CMK (cell line): Measurements from ENCODE around the gene PTPRM.

Source experiments
- DNase-seq: peaks from one replicate; pipeline ENCODE4 v3.0.0-alpha.2; 2010; ENCODE audit warnings: low read depth

PTPRM gene

DNA sequence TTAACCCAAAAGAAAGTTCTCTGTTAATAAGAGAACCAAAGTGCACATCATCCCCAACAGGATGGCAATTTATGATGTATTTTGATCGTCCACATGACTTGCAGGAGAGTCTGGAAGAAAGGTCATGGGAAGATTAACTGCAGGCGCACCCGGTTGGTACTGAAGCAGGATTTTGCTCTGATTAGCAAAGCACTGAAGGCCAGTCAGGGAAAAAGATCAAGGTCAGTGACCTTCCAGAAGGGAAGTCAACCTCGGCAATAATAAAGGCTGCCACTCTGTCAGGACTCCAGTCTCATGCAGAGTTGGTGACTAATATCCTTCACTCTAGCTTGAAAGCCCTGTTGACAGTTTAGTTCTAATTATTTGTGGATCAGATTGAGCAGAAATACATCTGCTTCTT is 609.4 kb downstream of the PTPRM start:
- DNase-seq: no peak

DNA sequence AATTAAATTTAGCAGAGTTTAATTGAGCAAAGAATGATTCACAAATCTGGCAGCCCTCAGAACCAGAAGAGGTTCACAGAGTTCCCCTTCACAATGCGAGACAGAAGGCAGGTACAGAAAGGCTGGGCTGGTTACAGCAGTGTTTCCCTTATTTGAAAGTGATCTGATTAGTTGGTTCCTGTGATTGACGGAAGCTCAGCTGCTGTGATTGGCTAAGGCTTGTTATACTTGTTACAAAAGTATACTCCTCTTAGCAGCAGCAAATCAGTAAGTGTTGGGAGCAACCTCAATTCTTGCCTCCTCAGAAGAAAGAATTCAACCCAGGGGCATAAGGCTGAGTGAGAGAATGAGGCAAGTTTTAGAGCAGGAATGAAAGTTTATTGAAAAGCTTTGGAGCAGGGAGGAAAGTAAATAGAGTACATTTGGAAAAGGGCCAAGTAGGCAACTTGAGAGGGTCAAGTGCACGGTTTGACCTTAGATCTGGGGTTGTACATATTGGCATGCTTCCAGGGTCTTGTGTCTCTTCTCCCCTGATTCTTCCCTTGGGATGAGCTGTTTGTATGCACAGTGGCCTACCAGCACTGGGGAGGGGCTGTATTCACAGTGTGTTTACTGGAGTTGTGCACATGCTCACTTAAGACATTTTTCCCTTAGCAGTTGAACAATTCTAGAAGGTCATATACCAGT is 610.4 kb downstream of the PTPRM start:
- DNase-seq: no peak

DNA sequence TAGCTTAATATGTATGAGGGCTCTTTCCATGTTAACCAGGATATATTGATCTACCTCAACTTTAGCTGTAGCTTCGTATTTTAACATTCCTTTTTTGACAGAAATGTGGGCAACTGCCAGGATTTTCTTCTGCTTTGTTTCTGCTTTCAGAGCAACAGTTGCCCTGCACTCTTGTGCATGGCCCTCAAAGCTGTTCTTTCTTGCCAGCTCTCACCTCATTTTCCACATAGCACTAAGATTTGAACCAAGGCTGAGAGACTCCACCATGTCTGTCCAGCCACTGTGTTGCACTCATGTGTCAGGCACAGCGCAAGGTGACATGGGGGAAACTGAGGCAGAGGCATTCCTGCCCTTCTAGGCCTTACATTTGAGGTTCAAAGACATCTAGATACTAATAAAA is 619.3 kb downstream of the PTPRM start:
- no peak for DNase-seq

DNA sequence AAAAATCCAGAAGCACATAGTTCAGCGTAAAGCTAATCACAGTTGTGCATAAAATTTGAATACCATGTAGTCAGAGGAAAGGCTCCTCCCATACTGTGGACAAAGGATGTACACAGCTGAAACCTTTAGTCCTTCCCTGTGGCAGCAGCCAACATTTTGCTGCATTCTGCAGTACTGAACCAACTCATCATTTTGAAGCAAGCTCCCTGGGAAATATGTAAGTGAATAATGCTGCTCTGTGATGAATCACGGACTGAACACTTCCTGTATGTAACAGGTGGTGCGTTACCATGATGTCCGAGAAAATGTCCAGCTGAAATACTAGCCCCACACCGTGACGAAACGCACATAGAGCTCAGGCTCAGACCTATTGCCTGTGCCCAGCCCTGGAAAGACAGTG is 621.1 kb downstream of the PTPRM start:
- DNase-seq: no peak

DNA sequence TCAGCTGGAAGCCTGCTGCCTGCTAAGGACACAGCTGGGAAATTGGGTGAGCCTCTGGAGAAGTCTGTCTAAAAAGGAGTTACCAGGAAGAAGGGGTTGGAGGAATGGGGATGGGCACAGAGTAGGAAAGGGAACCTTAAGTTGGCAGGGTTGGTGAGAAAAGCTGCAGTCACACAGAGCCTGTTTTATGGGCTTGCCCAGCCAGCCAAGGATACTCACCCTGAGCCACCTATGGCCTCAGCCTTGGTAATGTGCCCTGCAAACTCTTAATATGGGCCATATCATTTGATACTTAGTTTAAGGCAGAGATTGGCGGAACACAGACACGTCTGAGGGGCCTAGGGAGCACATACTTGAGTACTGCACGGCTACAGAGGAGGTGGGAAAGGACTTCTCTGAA is 623.9 kb downstream of the PTPRM start:
- no peak for DNase-seq

DNA sequence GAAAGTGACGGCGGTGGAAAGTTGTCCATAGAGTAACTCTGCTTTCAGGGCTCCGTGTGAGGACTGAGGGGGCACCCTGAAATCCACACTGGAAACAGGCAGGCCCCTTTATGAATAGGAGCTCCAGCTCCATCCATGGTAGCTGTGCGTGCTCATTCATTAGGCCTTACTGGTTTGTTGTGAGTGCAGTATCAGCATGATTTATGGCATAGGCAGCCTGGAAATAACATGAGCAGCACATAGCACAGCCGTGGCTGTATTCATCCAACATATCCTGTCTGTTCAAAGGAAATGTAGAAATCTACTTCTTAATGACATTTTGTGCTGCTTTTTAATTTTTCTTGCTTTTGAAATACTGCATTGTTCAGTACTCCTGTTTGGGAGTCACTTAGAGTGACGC is 627.3 kb downstream of the PTPRM start:
- DNase-seq: no peak

DNA sequence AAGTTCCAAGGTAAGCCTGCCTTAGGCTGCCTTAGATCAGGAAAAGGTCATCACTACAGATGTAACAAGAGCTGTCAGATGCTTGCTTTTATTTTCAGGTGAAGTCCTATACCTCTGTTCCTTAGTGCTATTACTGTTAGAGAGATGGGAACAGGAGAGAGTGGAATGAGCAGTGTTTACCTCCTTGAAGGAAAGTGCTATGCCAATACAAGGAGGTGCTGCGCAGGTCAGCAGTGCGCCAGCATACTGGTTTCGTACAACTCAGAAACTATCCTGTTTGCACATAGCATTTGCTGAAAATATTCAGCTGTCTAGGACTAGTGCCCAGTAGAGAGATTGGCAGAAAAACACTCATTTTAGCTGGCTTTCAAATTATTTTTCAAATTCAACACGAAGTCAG is 629.1 kb downstream of the PTPRM start:
- DNase-seq: no peak

DNA sequence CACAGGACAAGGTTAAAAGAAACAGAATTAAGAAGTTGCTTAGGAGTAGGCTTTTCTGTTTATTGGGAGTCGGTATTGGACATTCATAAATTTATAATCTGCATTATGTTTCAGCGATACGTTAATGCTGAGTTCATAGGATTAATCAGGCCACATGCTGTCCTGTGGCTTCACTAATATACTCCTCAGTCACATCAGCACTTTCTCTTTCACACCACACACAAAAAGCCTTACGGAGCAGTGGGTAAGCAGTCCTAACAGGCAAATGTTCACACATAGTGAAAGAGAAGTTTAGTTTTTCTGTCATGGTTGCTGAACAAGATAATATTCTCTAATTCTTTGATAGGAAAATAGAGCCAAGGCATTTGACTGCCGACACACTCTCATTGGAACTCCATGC is 630.4 kb downstream of the PTPRM start:
- DNase-seq: no peak

DNA sequence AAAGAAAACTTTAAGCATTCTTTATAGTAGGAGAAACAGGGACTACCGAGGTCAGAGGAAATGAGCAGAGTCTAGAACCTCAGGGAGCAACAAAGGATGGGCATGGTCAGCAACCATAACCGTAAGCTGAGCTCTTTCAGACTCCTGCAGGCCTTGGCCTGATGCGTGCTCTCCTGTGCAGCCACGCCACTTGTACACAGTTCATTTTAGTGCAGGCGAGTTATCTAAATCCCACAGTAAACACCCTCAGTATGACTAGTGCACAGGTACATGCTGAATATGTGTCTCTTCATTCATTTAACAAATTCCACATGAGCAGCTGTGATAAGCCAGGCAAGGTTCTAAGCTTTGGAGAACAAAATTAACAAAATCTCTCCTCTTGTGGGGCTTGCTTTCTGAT is 640.9 kb downstream of the PTPRM start:
- DNase-seq: no peak

DNA sequence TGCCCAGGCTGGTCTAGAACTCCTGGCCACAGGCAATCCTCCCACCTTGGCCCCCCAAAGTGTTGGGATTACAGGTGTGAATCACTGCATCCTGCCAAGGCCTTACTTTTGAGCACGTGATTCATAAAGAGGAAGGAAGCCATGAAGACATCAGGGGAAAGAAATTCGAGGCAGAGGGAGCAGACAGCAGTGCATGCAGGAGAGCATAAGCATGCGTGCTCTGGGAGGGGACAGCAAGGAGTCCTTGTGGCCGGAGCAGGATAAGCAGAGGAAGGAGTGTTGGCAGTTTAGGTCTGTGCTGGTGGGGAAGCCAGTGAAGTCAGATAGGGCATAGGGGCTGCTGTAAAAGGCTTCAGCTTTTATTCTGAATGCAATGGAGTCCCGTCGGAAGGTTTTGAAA is 641.6 kb downstream of the PTPRM start:
- no peak for DNase-seq

DNA sequence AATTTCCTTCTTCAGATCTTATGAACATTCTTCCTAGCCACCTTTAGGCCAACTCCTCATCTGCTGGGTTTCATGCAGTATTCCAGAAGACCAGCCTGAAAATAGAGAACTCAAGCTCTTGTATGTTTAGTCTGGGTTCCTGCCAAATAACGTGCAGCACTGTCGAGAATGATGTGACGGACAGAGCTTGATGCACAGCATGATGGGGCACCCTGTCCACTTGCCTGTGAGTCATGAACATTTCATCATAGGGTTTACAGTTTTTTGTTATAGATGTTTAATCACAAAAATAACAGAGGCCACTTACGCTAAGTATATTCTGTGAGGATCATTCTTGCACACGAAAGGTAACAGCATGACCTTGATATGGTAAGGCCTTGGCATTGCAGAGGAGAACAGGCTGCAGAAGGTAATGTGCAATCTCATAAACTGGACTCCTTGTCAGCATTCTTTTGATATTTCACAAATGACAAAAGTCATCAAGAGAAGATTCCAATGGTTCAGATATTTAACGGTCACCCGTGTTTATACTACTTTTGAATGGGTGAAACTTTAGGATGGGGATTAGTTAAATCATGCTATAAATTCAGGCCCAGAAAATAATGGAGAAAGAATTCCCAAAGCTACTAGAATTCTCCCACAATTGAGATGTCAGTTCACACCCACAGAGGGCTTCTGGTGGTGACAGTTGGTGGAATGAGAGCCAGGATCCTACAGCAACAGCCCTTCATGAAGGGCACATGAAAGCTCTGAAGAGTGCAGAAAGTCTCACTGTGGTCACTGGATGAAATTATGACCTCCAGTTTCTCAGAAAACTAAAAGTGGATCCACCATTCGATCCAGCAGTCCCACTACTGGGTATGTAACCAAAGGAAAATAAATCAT is 646.0 kb downstream of the PTPRM start:
- DNase-seq: no peak

DNA sequence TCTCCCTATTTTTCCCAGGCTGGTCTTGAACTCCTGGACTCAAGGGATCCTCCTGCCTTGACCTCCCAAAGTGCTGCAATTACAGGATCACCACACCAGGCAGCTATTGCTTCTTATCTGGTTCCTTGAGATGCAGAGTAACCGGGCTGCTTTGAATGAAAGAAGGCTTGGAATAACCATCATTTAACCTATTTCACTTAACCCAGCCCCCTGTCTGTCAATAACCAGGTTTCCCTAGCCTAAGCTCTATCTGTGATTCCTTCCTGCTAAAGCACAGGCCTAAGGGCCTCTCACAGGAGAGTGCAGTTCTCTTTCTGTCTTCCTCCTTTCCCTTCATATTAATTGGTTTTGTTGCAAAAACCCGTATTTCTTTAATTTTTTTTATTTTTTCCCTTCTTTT is 648.6 kb downstream of the PTPRM start:
- DNase-seq: no peak

DNA sequence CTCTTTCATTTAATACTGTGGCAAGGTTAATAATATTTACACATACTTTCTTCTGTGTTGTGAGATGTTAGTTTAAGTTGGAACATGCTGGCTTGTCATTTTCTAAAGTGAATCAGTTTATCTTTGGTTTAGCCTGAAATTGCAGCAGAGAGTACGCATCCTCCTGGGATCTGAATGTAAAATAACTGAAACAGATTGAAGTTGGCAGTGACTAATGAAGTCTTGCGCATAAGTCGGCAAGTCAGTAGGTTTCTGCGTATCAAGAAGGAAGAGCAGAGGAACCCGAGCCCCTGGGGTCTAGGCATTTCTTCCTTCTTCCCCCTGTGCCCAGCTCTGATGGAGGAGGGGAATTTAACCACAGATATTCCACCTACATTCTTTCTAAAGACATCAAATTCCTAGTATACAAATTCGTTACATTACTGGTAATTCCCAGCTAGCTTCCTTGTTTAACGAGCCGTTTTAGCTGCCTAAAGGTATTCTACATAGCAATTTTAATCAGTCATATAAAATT is 650.0 kb downstream of the PTPRM start:
- no peak for DNase-seq

DNA sequence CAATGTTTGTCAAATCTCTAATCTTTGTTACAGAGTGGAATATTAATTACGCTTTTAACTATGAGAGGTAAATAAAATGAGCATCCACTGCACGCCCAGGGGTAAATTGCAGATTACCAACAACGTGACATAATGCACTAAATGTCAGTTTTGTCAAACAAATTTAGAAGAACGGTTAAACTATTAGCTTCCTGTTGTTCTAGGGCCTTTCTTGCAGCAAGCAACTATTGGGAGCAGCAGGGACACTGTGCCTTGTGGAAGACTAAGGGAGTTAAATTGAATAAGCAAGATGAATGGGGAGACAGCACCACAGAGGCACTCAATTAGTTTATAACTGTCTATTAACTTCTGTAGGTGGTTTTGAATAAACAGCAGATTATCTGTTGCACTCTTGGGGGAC is 651.1 kb downstream of the PTPRM start:
- DNase-seq: no peak

DNA sequence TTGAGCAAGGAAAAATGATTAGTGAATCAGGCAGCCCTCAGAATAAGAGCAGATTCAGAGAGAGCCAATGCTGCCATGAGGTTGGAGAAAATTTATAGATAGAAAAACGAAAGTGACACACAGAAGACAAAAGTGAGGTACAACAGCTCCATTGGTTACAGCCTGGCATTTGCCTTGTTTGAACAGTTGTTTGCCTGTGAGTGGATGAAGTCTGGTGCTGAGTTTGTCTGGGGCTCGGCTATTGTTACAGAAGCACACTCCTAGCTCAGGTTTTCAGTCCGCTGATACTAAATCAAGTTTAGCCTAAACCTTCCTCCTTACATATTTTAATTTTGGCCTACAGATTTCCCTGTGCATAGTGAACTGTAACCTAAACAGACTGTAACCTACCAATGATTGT is 654.3 kb downstream of the PTPRM start:
- DNase-seq: no peak

DNA sequence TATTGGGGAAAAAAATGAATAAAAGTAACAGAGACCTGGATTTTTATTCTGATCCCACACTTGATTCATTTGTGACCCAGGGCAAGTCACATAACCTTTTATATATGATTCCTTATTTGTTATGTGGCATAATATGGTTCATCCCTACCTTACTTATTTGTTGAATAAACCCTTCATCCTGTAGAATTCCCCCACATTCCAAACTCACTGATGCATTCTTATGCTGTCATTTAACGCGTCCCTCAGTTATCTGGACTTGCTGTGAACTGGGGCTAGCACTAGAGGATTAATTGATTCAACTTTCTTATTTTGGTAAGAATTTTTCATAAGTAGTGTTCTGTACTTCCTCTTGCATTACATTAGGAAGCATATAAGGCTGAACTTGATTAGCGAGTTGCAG is 657.5 kb downstream of the PTPRM start:
- DNase-seq: no peak

DNA sequence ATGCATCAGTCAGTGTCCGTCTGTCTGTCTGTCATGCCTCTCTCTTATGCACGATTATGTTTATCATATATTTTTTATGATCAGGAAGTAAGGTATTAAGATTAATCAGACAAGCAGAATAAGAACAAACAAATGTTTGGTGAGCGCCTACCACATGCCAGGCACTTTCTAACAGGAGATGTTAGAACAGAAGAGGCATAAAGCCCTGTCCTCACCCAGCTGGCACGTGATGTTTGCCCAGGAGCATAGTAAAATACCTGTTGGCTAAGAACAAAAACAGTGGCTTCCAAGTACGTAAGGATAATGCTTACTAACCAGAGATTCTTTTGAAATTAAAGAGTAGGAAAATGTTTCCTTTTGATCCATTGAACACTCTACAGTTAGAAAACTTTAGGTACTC is 661.9 kb downstream of the PTPRM start:
- no peak for DNase-seq

DNA sequence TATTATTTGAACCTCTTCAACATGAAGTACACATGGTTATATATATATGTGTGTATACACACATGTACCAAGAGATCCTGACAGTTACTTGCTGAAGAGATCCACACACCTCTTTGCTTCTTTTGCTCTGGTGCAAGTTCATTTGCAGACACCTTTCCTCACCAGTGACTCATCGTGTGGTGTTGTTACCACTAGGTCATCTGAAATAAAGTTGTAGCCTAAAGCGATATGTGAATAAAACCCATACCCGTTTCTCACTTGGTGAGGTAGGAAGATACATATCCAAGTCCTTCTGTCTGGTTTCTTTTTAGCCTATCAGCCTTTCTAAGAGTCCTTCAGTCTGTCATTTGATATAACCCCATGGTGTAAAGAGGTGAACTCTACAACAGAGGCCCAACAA is 662.7 kb downstream of the PTPRM start:
- no peak for DNase-seq

DNA sequence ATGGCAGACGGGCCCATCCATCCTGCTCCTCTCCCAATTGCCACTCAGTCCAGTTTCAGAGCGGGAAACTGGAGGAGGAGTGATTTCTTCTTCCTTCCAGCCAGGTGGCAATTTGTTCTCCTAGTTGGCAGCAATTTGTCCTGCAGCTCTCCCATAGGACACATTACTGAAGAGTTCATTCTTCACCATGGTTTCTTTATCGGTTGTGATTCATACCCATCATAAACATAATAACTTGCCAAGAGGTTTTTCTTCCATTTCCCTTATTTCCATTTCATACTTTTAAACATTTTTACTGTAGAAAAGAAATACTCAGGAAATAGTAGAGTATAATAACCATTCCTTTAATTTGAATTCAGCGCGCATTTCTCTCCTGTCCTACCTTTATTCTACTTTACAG is 664.2 kb downstream of the PTPRM start:
- DNase-seq: no peak

DNA sequence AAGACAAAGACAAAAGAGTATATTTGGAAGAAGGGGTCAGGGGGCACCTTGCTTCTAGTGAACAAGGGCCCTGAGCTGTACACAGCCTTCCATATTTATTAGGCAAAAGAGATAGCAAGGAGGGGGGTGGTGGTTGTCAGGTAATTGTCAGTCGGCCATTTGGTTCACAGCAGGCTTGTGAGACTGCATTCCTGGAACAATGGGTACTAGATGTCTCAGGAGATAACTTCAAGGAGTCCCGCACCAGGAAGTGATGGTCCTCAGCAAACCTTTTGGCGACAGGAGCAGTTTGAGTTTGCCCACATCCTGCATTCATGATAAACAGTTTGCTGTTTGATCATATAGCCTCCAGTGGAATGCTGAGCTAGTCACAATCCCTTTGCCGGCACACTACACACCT is 665.7 kb downstream of the PTPRM start:
- DNase-seq: no peak

DNA sequence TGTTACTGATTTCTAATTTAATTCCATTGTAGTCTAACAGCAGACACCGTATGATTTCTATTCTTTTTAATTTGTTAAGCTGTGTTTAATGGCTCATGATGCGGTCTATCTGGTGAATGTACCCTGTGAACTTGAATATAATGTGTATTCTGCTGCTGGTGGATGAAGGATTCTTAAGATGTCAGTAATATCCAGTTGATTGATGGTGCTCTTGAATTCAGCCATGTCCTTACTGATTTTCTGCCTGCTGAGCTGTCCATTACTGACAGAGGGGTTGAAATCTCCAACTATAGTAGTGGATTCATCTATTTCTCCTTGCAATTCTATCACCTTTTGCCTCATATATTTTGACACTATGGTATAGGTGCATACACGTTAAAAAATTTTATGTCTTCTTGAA is 668.8 kb downstream of the PTPRM start:
- DNase-seq: no peak

DNA sequence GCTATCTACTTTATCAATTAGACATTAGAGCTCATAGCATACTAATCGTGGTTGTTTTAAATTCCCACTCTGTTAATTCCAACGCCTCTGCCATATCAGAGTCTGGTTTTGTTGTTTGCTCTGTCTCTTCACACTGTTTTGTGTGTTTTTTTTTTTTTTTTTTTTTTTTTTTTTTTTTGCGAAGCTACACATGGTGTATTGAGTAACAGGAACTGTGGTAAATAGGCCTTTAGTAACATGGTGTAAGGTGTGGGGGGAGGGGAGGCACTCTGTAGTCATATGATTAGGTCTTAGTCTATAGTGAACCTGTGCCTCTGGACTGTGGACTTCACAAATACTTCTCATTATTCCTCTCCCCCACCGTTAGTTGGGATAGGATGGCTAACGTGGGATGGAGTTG is 671.4 kb downstream of the PTPRM start:
- no peak for DNase-seq

DNA sequence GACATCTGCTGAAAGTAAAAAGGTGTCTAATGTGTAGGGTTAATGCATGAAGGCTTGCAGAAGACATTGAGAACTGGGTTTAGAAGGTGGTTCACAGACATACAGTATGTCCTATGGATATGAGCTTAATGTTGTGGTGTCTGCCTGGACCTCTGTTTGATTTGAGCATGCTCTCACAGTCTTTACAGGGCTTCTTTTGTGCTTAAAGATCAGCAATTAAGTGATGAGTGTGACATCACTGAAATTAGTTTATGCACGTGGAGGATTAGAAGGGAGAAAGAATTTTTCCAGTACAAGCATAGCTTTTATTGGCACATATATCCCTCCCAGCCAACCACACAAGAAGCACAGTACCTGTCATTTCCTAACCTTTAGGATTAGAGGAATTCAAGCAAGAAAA is 674.6 kb downstream of the PTPRM start:
- DNase-seq: no peak
